NCI-H2196 treated with DMSO at 0.1 percent for 48 hours (cell line): ENCODE measurements around the gene IL11RA.
A peak's percentile ranks its signal among the peaks of the same experiment; 100 is the strongest.
"Not testable (repeated sequence)": the region's sequence is repeated elsewhere in the genome, so short reads cannot be mapped to it uniquely, and the experiment has no call there.

Source experiments
- DNase-seq: peaks from one replicate; lab custom pipeline; 2025; ENCODE audit not compliant: unreplicated experiment; lab: John Stamatoyannopoulos, UW

IL11RA gene

GRCh38 chr9:34628656-34629490 lies 23.1 kb upstream of the IL11RA start, which contains the start of gene ARID3C:
Gene ARID3C (minus strand): TSS chr9:34629066. CDS start chr9:34628014, 1,052 bp downstream.
- DNase-seq, result no peak

DNA sequence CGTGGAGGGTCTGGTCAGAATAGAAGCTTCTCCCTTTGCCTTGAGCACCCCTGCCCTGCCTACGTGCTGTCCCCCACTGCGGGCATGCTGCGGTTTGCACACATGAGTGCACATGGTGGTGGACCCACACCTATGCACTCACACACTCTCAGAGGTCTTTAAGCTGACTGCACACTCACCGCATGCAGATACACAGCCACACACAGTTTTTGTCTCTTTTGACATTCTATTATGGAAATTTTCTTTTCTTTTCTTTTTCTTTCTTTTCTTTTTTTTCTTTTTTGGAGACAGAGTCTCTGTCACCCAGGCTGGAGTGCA lies 22.5 kb upstream of the IL11RA start:
- DNase-seq, result no peak

DNA sequence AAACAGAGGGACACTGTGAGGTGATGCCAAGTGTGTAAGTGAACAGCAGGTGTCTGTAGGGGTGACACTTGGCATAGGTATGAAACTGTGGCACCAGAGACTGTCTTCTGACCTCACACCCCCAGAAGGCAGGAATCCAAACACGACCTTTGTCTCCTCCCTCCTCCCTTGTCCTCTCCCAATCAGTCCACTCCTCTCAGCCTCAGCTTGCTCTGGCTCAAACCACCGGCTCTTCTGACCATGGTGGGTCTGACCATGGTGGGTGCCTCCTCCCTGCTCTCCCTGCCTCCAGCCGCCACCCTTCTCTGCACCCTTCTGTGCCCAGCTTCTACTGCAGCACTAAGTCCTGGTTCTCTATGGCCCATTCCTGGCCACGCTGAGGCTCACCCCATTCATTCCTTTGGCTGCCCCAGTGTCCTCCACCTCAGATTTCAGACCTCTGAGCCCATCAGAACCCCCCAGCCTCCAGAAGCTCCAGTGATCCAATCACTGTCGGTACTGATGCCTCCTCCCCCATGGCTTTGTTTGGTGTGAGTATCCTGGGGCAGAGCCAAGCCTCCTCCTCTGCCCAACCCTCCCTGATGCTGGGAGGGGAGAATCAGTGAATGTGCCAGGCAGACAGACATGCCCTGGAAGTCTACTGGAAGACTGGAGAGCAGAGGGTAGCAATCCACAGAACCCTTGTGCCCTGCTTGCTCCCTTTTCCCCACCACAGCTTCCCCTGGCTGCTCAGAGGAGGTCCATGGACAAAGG lies 21.4 kb upstream of the IL11RA start:
- DNase-seq, result no peak

DNA sequence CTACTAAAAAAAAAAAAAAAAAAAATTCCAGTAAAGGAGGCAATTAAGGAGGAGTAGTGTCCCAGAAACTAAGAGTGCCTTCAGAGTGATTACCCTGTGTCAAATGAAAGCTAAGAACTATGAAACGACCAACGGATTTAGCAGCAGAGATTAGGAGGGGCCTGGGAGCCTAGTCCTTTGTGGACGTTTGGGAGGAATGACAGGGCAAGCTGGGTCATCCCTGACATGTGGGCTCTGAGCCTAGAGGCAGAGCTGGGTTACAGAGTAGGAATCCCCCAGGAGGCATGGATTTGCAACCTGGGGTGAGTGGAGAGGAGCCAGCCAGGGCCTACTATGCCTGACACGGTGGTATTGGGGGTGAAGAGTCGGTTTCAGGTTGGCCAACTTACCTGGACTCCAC lies 18.8 kb upstream of the IL11RA start:
- DNase-seq, result no peak

GRCh38 chr9:34633851-34634550 lies 18.0 kb upstream of the IL11RA start:
- peak; percentile 51 for DNase-seq

DNA sequence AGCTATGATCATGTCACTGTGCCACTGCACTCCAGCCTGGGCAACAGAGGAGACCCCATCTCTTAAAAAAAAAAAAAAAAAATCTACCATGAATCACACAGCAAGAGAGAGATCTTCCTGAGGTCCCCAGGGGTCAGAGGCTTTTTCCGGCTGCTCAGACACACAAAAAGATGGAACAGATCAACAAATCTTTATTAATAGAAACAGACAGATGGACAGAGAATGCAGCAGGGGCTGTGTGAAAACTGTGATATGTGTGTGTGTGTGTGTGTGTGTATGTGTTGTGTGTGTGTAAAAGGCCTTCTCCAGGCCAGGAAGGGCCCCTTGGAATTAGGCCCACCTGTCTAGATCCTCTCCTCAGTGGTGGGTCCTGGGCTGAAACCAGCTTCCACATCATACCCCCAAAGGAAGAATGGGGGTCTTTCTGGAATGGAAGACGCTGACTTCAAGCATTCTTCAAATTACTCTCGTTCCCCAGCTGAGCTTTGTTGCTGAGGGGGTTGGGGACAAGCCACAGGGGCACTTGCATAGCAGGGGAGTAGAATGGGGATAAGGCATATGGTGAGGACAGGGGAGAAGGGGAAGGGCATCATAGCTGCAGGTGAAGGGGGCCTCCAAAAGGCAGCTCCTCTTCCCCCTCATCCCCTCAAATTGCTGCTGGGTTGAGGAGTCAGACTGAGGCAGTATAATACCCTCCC lies 17.3 kb upstream of the IL11RA start:
- no peak for DNase-seq

DNA sequence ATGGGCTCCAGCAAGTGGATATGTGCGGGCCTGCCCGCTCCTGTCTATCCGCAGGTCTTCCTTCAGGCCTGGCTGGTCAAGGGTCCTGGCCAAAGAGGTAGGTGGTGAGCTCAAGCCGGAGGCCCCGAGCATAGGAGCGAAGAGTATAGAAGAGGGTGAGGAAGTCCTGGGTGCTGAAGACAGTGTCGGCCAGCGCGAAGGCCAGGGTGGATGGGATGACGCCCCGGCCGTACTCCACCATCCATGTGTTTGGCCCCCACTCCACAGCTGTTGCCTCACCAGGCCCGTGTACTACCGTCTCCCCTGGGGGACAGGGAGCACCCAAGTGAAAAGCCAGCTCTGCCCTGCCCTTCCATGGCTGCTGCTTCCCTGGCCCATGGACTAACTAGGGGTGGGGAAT lies 16.4 kb upstream of the IL11RA start:
- DNase-seq, result no peak

- DNase-seq, result no peak
Measured at GRCh38 chr9:34636791-34637355, 15.1 kb upstream of the IL11RA start.

DNA sequence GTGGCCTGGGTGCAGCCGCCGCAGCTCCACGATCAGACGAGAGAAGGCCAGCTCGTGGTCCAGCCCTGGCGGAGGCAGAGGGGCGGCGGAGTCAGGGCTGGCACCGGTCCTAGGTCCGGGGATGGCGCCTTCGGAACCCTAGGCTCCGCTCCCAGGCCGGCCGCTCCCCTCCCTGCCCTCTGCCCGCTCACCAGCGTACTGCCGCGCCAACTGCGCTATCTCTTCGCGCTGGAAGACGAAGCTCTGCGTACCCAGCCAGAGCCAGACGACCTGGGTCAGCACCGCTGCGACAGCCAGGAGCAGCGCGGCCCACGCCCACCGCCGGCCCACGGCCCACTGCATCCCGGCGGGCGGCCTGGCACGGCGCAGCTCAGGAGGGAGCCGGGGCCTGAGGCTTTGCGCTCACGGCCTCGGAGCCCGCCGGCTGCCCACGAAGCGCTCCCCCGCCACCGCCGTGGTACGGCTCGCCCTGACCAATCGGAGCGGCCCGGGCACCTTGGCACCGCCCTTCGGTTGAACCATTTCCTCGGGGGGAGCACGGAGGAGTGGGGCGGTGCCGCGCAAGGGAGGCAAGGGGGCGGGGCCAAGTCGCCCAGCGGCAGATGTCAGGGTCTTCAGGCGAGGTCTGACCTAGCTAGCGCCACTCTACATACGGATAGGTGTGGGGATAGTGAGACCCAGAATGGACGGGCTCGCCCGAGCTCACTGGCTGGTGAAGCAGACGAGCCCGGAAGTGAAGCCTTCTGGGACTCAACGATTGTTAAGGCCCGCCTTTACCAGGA lies 14.4 kb upstream of the IL11RA start, which contains the start of gene SIGMAR1:
SIGMAR1 (minus strand) TSS at position 432 of the 782 bp plus-strand sequence; CDS start at position 342, 90 bp downstream.
- peak; percentile 88 for DNase-seq

DNA sequence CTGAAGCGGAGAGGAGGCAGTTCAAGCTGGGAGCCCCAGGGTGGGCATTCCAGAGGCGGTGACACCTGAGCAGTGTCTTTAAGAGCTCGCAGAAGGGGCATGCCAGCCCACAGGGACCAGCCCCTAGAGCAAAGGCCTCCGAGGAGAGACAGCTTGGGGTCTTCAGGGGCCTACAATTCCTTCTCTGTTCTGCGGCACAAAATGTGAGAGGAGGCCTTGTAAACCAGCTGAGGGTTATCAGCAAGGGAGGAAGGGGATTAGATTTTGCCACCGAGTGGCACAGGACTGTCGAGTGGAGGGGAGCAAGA lies 13.9 kb upstream of the IL11RA start:
- no peak for DNase-seq

- DNase-seq, result not testable (repeated sequence)
Measured at GRCh38 chr9:34639322-34639721, 12.7 kb upstream of the IL11RA start.

DNA sequence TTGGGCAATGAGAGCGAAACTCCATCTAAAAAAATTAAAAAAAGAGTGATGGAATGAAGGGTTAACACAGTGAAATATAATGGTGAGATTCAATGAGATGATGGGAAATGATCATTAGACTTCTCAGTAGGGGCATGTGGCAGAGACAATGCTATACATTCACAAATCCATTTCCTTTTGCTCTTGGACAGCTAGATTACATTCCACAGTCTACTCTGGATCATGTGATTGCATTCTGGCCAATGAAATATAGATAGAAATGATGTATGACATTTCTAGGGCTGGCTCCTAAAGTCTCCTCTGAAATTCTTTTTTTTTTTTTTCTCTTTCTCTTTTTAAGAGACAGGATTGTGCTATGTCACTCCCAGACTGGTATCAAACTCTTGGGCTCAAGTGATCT lies 9.3 kb upstream of the IL11RA start:
- no peak for DNase-seq

GRCh38 chr9:34644766-34645314 lies 7.1 kb upstream of the IL11RA start:
- DNase-seq, result no peak

DNA sequence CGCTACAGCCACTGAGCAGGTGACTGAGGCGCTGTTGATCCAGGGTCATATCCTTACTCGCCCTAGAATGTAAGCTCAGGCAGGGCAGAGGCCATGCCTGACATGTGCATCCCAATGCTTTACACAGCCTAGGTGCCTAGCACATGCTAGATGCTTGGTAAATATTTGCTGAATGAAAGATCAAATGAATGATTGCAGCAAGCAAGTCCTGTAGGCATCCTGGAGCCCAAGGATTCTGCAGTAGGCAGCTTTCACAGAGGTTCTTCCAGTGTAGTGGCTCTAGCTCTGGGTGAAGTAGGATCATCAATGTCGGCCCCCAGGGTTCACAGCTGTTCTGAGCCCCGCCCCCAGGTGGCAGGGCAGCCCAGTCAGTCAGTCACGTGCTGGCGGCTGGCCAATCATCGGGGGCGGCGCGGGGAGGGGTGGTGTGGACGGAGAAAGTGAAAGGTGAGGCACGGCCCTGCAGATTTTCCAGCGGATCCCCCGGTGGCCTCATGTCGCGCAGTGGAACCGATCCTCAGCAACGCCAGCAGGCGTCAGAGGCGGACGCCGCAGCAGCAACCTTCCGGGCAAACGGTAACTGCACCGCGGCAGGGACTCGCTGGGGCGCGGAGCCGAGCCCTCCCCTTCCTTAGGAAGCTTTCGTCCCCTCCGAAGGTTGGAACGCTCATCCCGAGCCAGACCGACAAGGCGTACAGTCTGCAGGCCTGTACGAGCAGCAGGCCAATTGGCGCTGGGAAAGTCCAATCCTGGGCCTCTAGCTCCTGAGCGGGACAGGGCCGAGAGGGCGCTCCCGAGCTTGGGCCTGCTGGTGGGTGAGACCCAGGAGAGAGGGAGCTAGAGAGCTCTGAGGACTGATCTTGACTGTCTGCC lies 5.5 kb upstream of the IL11RA start, which contains the start of gene GALT:
GALT (plus strand) TSS at position 465 of the 873 bp plus-strand sequence; CDS start at position 495, 30 bp downstream.
- DNase-seq, result peak; percentile 77

DNA sequence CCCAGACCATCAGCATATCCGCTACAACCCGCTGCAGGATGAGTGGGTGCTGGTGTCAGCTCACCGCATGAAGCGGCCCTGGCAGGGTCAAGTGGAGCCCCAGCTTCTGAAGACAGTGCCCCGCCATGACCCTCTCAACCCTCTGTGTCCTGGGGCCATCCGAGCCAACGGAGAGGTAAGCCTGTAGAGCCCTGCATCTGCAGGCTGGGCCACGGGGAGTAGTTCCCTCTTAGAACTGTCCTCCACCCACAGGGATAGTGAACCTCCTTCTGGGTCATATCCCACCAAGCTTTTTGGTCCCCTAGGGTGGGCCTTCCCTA lies 4.9 kb upstream of the IL11RA start:
- no peak for DNase-seq

DNA sequence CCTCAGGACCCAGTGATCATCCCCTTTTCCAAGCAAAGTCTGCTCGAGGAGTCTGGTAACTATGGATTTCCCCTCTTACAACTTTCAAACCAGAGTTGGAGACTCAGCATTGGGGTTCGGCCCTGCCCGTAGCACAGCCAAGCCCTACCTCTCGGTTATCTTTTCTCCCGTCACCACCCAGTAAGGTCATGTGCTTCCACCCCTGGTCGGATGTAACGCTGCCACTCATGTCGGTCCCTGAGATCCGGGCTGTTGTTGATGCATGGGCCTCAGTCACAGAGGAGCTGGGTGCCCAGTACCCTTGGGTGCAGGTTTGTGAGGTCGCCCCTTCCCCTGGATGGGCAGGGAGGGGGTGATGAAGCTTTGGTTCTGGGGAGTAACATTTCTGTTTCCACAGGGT lies 4.3 kb upstream of the IL11RA start:
- no peak for DNase-seq

DNA sequence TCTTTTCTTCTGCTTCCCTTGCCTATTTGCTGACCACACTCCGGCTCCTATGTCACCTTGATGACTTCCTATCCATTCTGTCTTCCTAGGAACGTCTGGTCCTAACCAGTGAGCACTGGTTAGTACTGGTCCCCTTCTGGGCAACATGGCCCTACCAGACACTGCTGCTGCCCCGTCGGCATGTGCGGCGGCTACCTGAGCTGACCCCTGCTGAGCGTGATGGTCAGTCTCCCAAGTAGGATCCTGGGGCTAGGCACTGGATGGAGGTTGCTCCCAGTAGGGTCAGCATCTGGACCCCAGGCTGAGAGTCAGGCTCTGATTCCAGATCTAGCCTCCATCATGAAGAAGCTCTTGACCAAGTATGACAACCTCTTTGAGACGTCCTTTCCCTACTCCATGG lies 3.3 kb upstream of the IL11RA start:
- DNase-seq, result no peak

- DNase-seq, result no peak
Measured at GRCh38 chr9:34650816-34651215, 1.2 kb upstream of the IL11RA start.

DNA sequence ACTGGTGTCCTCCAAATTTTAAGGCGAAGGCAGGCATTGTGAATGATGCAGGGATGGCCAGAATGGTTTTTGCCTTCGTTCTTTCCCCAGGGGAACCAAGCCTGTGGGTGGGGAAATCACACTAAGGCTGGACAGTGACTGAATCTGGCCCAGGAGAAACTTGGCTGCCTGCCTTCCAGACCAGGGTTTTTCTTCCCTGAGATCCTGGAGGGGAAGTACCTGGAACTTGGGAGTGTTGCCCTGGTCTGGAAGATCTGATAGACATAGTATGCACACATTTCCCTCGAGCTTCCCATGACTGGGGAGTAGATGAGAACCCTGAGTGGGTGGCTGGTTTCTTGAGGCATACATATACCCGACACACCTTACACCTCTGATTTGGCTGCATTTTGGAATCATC lies 664 bp upstream of the IL11RA start:
- DNase-seq, result no peak
